IMR-90 (cell line): Measurements from ENCODE around the gene PDE11A. TPM values are rescaled to one million over a fixed set of nuclear protein-coding genes. Genes with fewer than 3 reads are reported as not detected.

Experiments
- ATAC-seq: fragments of 200-7000 bp; cut with Tn5 transposase; 2 replicates; pipeline ENCODE4 v1.9.1; 2020; ENCODE audit warnings: low read depth, mild to moderate bottlenecking, moderate library complexity
- BruUV-seq: library from RNA; stranded (reverse); fragments of 400-500 nt; replicated peaks from 2 replicates; lab custom pipeline; 2021; lab: Mats Ljungman, UMichigan
- CTCF ChIA-PET: fragments of 300-600 bp; formaldehyde crosslinking; extraction: SDS; loops from one replicate; lab custom pipeline; 2021; ENCODE audit warnings: antibody characterized with exemption; lab: Yijun Ruan, JAX
- POLR2A ChIA-PET: fragments of 300-600 bp; sonication (Branson Sonifier 250); formaldehyde crosslinking; loops from one replicate; lab custom pipeline; 2022; ENCODE audit warnings: antibody characterized with exemption; ENCODE audit not compliant: unreplicated experiment; lab: Charles Lee
- DNase-seq: peaks from one replicate; pipeline ENCODE4 v3.0.0; 2013
- H2AFZ ChIP-seq: replicated peaks from 2 replicates; pipeline ENCODE3; 2013; ENCODE audit warnings: low read length, mild to moderate bottlenecking; ENCODE audit not compliant: poor library complexity
- H2AK5ac ChIP-seq: 2 replicates; pipeline ENCODE4 v1.6.1; 2013; ENCODE audit warnings: low read depth, low read length, inconsistent platforms
- H2AK9ac ChIP-seq: replicated peaks from 2 replicates; pipeline ENCODE3; 2013; ENCODE audit warnings: mild to moderate bottlenecking, low read depth, low read length, moderate library complexity; ENCODE audit not compliant: poor library complexity
- H2BK120ac ChIP-seq: 2 replicates; pipeline ENCODE4 v1.6.1; 2013; ENCODE audit warnings: low read depth, low read length, inconsistent platforms
- H2BK15ac ChIP-seq: 3 replicates; pipeline ENCODE4 v1.6.1; 2013; ENCODE audit warnings: low read depth, low read length, inconsistent platforms
- H2BK20ac ChIP-seq: 2 replicates; pipeline ENCODE4 v1.6.1; 2013; ENCODE audit warnings: low read depth, mild to moderate bottlenecking, inconsistent platforms, low read length, moderate library complexity
- H2BK5ac ChIP-seq: 2 replicates; pipeline ENCODE4 v1.6.1; 2013; ENCODE audit warnings: mild to moderate bottlenecking, low read depth, low read length, inconsistent platforms; ENCODE audit not compliant: poor library complexity, severe bottlenecking
- H3K14ac ChIP-seq: replicated peaks from 2 replicates; pipeline ENCODE4 v1.6.1; 2013; ENCODE audit warnings: low read depth, low read length, inconsistent platforms
- H3K18ac ChIP-seq: 2 replicates; pipeline ENCODE4 v1.6.1; 2013; ENCODE audit warnings: low read depth, low read length, control low read depth
- H3K23ac ChIP-seq: 2 replicates; pipeline ENCODE4 v1.6.1; 2013; ENCODE audit warnings: low read depth, low read length, inconsistent platforms
- H3K27ac ChIP-seq: 2 replicates; pipeline ENCODE4 v1.5.1; 2013; ENCODE audit warnings: mild to moderate bottlenecking, control low read depth, low read length; ENCODE audit not compliant: insufficient read depth
- H3K27me3 ChIP-seq: 2 replicates; pipeline ENCODE4 v1.6.1; 2013; ENCODE audit warnings: low read length; ENCODE audit not compliant: control insufficient read depth, insufficient read depth
- H3K36me3 ChIP-seq: 2 replicates; pipeline ENCODE4 v1.6.1; 2013; ENCODE audit warnings: low read length, mixed read lengths; ENCODE audit not compliant: control insufficient read depth, insufficient read depth
- H3K4ac ChIP-seq: 2 replicates; pipeline ENCODE4 v1.6.1; 2013; ENCODE audit warnings: low read depth, low read length, inconsistent platforms
- H3K4me1 ChIP-seq: 2 replicates; pipeline ENCODE4 v1.6.1; 2013; ENCODE audit warnings: low read length, mixed read lengths; ENCODE audit not compliant: control insufficient read depth, insufficient read depth
- H3K4me2 ChIP-seq: 2 replicates; pipeline ENCODE4 v1.6.1; 2013; ENCODE audit warnings: low read depth, mild to moderate bottlenecking, control low read depth, low read length, moderate library complexity
- H3K4me3 ChIP-seq: 2 replicates; pipeline ENCODE4 v1.5.1; 2013; ENCODE audit warnings: low read depth, mild to moderate bottlenecking, control low read depth, low read length, moderate library complexity; ENCODE audit not compliant: insufficient read depth
- H3K56ac ChIP-seq: 2 replicates; pipeline ENCODE4 v1.6.1; 2013; ENCODE audit warnings: low read length, inconsistent platforms; ENCODE audit not compliant: insufficient read depth; ENCODE audit errors: extremely low read depth
- H3K79me1 ChIP-seq, 2 experiments: 2 replicates each; pipeline ENCODE4 v1.6.1; 2013; ENCODE audit warnings: low read length in 2 of 2, inconsistent platforms in 1 of 2, low read depth in 1 of 2
- H3K9ac ChIP-seq: 2 replicates; pipeline ENCODE4 v1.6.1; 2013; ENCODE audit warnings: low read depth, low read length, control low read depth
- H3K9me1 ChIP-seq: 2 replicates; pipeline ENCODE4 v1.6.1; 2013; ENCODE audit warnings: low read length, inconsistent platforms; ENCODE audit not compliant: insufficient read depth
- H3K9me3 ChIP-seq: 2 replicates; pipeline ENCODE4 v1.6.1; 2013; ENCODE audit warnings: low read length; ENCODE audit not compliant: control insufficient read depth, insufficient read depth
- H4K20me1 ChIP-seq: 2 replicates; pipeline ENCODE4 v1.6.1; 2013; ENCODE audit warnings: low read length, inconsistent platforms; ENCODE audit not compliant: insufficient read depth
- H4K5ac ChIP-seq: 2 replicates; pipeline ENCODE4 v1.6.1; 2013; ENCODE audit warnings: mild to moderate bottlenecking, low read depth, low read length, control low read depth
- H4K8ac ChIP-seq, 2 experiments: 2 replicates each; pipeline ENCODE4 v1.6.1; 2013; ENCODE audit warnings: low read depth in 2 of 2, low read length in 2 of 2, control low read depth in 1 of 2, inconsistent platforms in 1 of 2
- H4K91ac ChIP-seq: 2 replicates; pipeline ENCODE4 v1.6.1; 2013; ENCODE audit warnings: low read depth, low read length, inconsistent platforms; ENCODE audit not compliant: insufficient read depth
- BHLHE40 ChIP-seq: fragments of 150-350 bp; IDR thresholded peaks from 2 replicates; pipeline ENCODE4 v1.6.1; 2016; ENCODE audit warnings: mild to moderate bottlenecking, low read depth, low read length
- CEBPB ChIP-seq: IDR thresholded peaks from 2 replicates; pipeline ENCODE4 v1.6.1; 2012; ENCODE audit warnings: low read depth, low read length, improper control_type of control experiment
- CHD1 ChIP-seq: IDR thresholded peaks from 2 replicates; pipeline ENCODE4 v1.6.1; 2012; ENCODE audit warnings: low read depth, low read length, improper control_type of control experiment
- FOS ChIP-seq: fragments of 150-350 bp; IDR thresholded peaks from 2 replicates; pipeline ENCODE4 v1.6.1; 2016; ENCODE audit warnings: low read depth, low read length
- MAFK ChIP-seq: IDR thresholded peaks from 2 replicates; pipeline ENCODE4 v1.6.1; 2012; ENCODE audit warnings: low read depth, low read length, improper control_type of control experiment
- MAZ ChIP-seq: IDR thresholded peaks from 2 replicates; pipeline ENCODE4 v1.6.1; 2012; ENCODE audit warnings: low read depth, mild to moderate bottlenecking, low read length, improper control_type of control experiment, moderate library complexity, borderline replicate concordance
- MXI1 ChIP-seq: IDR thresholded peaks from 2 replicates; pipeline ENCODE4 v1.6.1; 2012; ENCODE audit warnings: low read depth, mild to moderate bottlenecking, low read length, moderate library complexity, borderline replicate concordance
- NFE2L2 ChIP-seq: fragments of 150-350 bp; IDR thresholded peaks from 2 replicates; pipeline ENCODE4 v1.6.1; 2016; ENCODE audit warnings: low read depth, mild to moderate bottlenecking, low read length
- POLR2A ChIP-seq: IDR thresholded peaks from 2 replicates; pipeline ENCODE4 v1.6.1; 2012; ENCODE audit warnings: mild to moderate bottlenecking, low read depth, low read length
- RAD21 ChIP-seq: IDR thresholded peaks from 2 replicates; pipeline ENCODE4 v1.6.1; 2012; ENCODE audit warnings: low read length, improper control_type of control experiment
- RCOR1 ChIP-seq: IDR thresholded peaks from 2 replicates; pipeline ENCODE4 v1.6.1; 2012; ENCODE audit warnings: mild to moderate bottlenecking, low read length, improper control_type of control experiment; ENCODE audit not compliant: insufficient replicate concordance
- RFX5 ChIP-seq: IDR thresholded peaks from 2 replicates; pipeline ENCODE4 v1.8.0; 2012; ENCODE audit warnings: low read depth, mild to moderate bottlenecking, low read length, moderate library complexity
- SMC3 ChIP-seq: fragments of 150-350 bp; IDR thresholded peaks from 2 replicates; pipeline ENCODE4 v1.6.1; 2016; ENCODE audit warnings: low read depth, mild to moderate bottlenecking, antibody characterized with exemption, low read length, moderate library complexity
- WGBS, 2 experiments: methylation state at CpG; one replicate each; pipeline versions ENCODE4 v1.1.5 to v1.1.7; 2013; ENCODE audit warnings: missing lambda C conversion rate in 2 of 2; ENCODE audit not compliant: insufficient read length in 1 of 2; ENCODE audit errors: extremely low coverage in 2 of 2; 5-methylcytosine and 5-hydroxymethylcytosine counted together
- dilution Hi-C: fragments of 300-500 bp; cut with HindIII; formaldehyde crosslinking; loops from one replicate; pipeline ENCODE4 v1.14.3; 2018; ENCODE audit warnings: low sequenced_read_pairs; ENCODE audit not compliant: unreplicated experiment
- in situ Hi-C: fragments of 300-500 bp; cut with MboI; formaldehyde crosslinking; loops from 3 replicates; pipeline ENCODE4 v1.14.3; 2019; ENCODE audit warnings: low sequenced_read_pairs, inconsistent platforms, mixed read lengths
- intact Hi-C: fragments of 100-400 bp; cut with micrococcal nuclease; formaldehyde crosslinking; loops from 2 replicates; pipeline ENCODE4 v1.10.0; 2022
- polyA plus RNA-seq, 3 experiments: library from polyadenylated mRNA; depleted of rRNA; stranded (reverse); fragments of >200 nt; gene quantifications; 2 replicates each; pipeline ENCODE4 v1.2.3, GENCODE V29; 2012; ENCODE audit warnings: low replicate concordance in 1 of 3
- total RNA-seq: library from RNA; depleted of rRNA; stranded (reverse); fragments of >200 nt; gene quantifications from 2 replicates; pipeline ENCODE4 v1.2.3, GENCODE V29; 2012
- TF ChIP-seq, protein P1 (sequence below): fragments of 150-350 bp; IDR thresholded peaks from 2 replicates; pipeline ENCODE4 v1.6.1; 2017; ENCODE audit warnings: mild to moderate bottlenecking, antibody characterized with exemption, low read length, low read depth
- TF ChIP-seq, protein P2 (sequence below): fragments of 150-350 bp; IDR thresholded peaks from 2 replicates; pipeline ENCODE4 v1.6.1; 2016; ENCODE audit warnings: low read depth, mild to moderate bottlenecking, low read length, moderate library complexity, borderline replicate concordance
- TF ChIP-seq, protein P3 (sequence below): conservative IDR thresholded peaks from 2 replicates; pipeline ENCODE4 v1.5.1; 2012; ENCODE audit warnings: mild to moderate bottlenecking, low read depth, low read length, improper control_type of control experiment

Gene PDE11A
- total and polyA plus RNA-seq, 2 of the 4 experiments (the other 2 are of a cell fraction) = 0.21 to 0.72 TPM

DNA sequence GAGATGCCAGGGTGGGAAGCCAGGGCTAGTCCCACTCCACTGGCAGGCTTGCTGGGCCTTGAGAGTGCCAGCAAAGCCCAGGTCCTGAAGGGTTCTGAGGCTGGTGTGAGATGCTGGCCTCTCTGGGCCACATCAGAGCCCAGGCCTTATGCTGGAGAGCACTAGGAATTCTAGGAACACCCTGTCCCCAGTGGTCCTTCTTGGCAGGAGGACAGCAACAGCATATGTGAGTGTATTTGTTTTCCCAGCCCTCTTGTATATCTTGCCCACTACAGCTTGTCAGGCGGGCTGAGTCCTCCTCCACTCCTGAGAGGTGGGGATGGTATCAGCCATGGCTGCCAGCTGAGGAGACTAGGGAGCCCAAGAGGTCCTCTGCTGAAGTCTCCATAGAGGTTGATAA lies 327.0 kb downstream of the PDE11A start:
- H2AK5ac ChIP-seq = no peak overlapping the region
- no peak overlapping the region for H3K4me3 ChIP-seq
- no peak overlapping the region for H3K4me2 ChIP-seq
- ChIA-PET CTCF (no interaction called here), POLR2A (no interaction called here)
- H3K14ac ChIP-seq = no peak overlapping the region
- H3K56ac ChIP-seq = no peak overlapping the region
- H2BK5ac ChIP-seq = no peak overlapping the region
- intact Hi-C loops = no loop called here
- dilution Hi-C loops = no loop called here
- no peak overlapping the region for H2BK15ac ChIP-seq
- H3K4me1 ChIP-seq = no peaks in the 10 kb centered on the region
- no peaks in the 10 kb centered on the region for H3K36me3 ChIP-seq
- in situ Hi-C loops = no loop called here
- H4K91ac ChIP-seq = no peak overlapping the region
- peaks cover 2% of the 10 kb centered on the region for H3K27me3 ChIP-seq
- H4K8ac ChIP-seq = no peak overlapping the region
- H3K9ac ChIP-seq = no peak overlapping the region
- DNase-seq (no peak), ATAC-seq (no peak)
- H3K9me3 ChIP-seq = no peaks in the 10 kb centered on the region
- H4K5ac ChIP-seq = no peak overlapping the region
- no peak overlapping the region for H3K27ac ChIP-seq
- no peak overlapping the region for H2AK9ac ChIP-seq
- H3K23ac ChIP-seq = no peak overlapping the region
- H4K20me1 ChIP-seq = no peaks in the 10 kb centered on the region
- no peak overlapping the region for H3K4ac ChIP-seq
- H3K18ac ChIP-seq = no peak overlapping the region
- TF ChIP-seq RFX5 = no peak
- no peak for TF ChIP-seq BHLHE40
- no peak for TF ChIP-seq FOS
- no peak for TF ChIP-seq RAD21
- TF ChIP-seq NFE2L2 = no peak
- TF ChIP-seq, protein P1, sequence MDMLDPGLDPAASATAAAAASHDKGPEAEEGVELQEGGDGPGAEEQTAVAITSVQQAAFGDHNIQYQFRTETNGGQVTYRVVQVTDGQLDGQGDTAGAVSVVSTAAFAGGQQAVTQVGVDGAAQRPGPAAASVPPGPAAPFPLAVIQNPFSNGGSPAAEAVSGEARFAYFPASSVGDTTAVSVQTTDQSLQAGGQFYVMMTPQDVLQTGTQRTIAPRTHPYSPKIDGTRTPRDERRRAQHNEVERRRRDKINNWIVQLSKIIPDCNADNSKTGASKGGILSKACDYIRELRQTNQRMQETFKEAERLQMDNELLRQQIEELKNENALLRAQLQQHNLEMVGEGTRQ = no peak
- TF ChIP-seq, protein P2, sequence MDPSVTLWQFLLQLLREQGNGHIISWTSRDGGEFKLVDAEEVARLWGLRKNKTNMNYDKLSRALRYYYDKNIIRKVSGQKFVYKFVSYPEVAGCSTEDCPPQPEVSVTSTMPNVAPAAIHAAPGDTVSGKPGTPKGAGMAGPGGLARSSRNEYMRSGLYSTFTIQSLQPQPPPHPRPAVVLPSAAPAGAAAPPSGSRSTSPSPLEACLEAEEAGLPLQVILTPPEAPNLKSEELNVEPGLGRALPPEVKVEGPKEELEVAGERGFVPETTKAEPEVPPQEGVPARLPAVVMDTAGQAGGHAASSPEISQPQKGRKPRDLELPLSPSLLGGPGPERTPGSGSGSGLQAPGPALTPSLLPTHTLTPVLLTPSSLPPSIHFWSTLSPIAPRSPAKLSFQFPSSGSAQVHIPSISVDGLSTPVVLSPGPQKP = no peak
- TF ChIP-seq, protein P3, sequence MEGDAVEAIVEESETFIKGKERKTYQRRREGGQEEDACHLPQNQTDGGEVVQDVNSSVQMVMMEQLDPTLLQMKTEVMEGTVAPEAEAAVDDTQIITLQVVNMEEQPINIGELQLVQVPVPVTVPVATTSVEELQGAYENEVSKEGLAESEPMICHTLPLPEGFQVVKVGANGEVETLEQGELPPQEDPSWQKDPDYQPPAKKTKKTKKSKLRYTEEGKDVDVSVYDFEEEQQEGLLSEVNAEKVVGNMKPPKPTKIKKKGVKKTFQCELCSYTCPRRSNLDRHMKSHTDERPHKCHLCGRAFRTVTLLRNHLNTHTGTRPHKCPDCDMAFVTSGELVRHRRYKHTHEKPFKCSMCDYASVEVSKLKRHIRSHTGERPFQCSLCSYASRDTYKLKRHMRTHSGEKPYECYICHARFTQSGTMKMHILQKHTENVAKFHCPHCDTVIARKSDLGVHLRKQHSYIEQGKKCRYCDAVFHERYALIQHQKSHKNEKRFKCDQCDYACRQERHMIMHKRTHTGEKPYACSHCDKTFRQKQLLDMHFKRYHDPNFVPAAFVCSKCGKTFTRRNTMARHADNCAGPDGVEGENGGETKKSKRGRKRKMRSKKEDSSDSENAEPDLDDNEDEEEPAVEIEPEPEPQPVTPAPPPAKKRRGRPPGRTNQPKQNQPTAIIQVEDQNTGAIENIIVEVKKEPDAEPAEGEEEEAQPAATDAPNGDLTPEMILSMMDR = no peak
- no peak for TF ChIP-seq SMC3
- TF ChIP-seq POLR2A = no peak
- TF ChIP-seq CEBPB = no peak
- TF ChIP-seq MXI1 = no peak
- no peak for TF ChIP-seq MAFK
- TF ChIP-seq MAZ = no peak
- no peak for TF ChIP-seq CHD1
- TF ChIP-seq RCOR1 = no peak
- WGBS, 2 experiments = no CpG with 5 or more reads among the region's 1 CpG
- no peak overlapping the region for H2BK20ac ChIP-seq
- H2BK120ac ChIP-seq = no peak overlapping the region
- H3K9me1 ChIP-seq = no peaks in the 10 kb centered on the region
- BruUV-seq = no TSS peak
- H3K79me1 ChIP-seq = no peaks in the 10 kb centered on the region
- no peak overlapping the region for H2AFZ ChIP-seq
